HEK293 (cell line): Measurements from ENCODE around the gene ABHD17C.

Source experiments
- CTCF ChIA-PET: fragments of 350-600 bp; formaldehyde crosslinking; extraction: SDS; loops from one replicate; lab custom pipeline; 2021; ENCODE audit warnings: antibody characterized with exemption; lab: Yijun Ruan, JAX
- POLR2A ChIA-PET: fragments of 300-600 bp; formaldehyde crosslinking; extraction: SDS; loops from one replicate; lab custom pipeline; 2020; ENCODE audit warnings: antibody characterized with exemption, inconsistent platforms; lab: Yijun Ruan, JAX
- H3K27ac ChIP-seq: fragments of 200-500 bp; sonication (Bioruptor generic); 2 replicates; pipeline ENCODE4 v1.5.1; 2014; ENCODE audit warnings: low read depth, low read length, control low read depth, inconsistent platforms; ENCODE audit errors: extremely low read depth
- H3K36me3 ChIP-seq, 2 experiments: fragments of 200-500 bp in 1 of 2; sonication (Bioruptor generic) in 1 of 2; 1 replicate in 1 of 2; 2 replicates in 1 of 2; pipeline ENCODE4 v1.5.1; 2014 to 2017; ENCODE audit warnings: inconsistent platforms in 2 of 2, low read length in 2 of 2; ENCODE audit not compliant: control insufficient read depth in 2 of 2, insufficient read depth in 1 of 2
- H3K4me1 ChIP-seq: fragments of 200-500 bp; sonication (Bioruptor generic); 2 replicates; pipeline ENCODE4 v1.5.1; 2014; ENCODE audit warnings: mild to moderate bottlenecking, low read length, inconsistent platforms; ENCODE audit not compliant: control insufficient read depth, insufficient read depth
- H3K4me3 ChIP-seq: 2 replicates; pipeline ENCODE4 v1.5.1; 2011; ENCODE audit warnings: low read depth, mild to moderate bottlenecking, control low read depth, low read length, moderate library complexity
- H3K9me3 ChIP-seq: fragments of 200-500 bp; sonication (Bioruptor generic); 2 replicates; pipeline ENCODE4 v1.5.1; 2014; ENCODE audit warnings: low read depth, low read length, inconsistent platforms; ENCODE audit not compliant: control insufficient read depth, insufficient read depth
- GLI2 ChIP-seq: fragments of 450-650 bp; formaldehyde crosslinking; IDR thresholded peaks from 2 replicates; pipeline ENCODE4; 2017; ENCODE audit warnings: missing biosample characterization, missing genetic modification characterization, low read depth, borderline replicate concordance
- KLF7 ChIP-seq: fragments of 450-650 bp; formaldehyde crosslinking; IDR thresholded peaks from 2 replicates; pipeline ENCODE4 v1.5.1; 2016; ENCODE audit warnings: missing biosample characterization, missing genetic modification characterization, borderline replicate concordance
- OVOL3 ChIP-seq: fragments of 450-650 bp; formaldehyde crosslinking; IDR thresholded peaks from 2 replicates; pipeline ENCODE4 v1.5.1; 2016; ENCODE audit warnings: missing biosample characterization, missing genetic modification characterization
- PRDM1 ChIP-seq: fragments of 450-650 bp; formaldehyde crosslinking; IDR thresholded peaks from 2 replicates; pipeline ENCODE4; 2016; ENCODE audit warnings: missing biosample characterization, missing genetic modification characterization
- SP7 ChIP-seq: fragments of 450-650 bp; formaldehyde crosslinking; IDR thresholded peaks from 2 replicates; pipeline ENCODE4 v1.5.1; 2016; ENCODE audit warnings: missing biosample characterization, missing genetic modification characterization
- ZBTB17 ChIP-seq: fragments of 450-650 bp; formaldehyde crosslinking; IDR thresholded peaks from 2 replicates; pipeline ENCODE4 v1.5.1; 2016; ENCODE audit warnings: missing biosample characterization, missing genetic modification characterization
- ZBTB20 ChIP-seq: fragments of 450-650 bp; formaldehyde crosslinking; IDR thresholded peaks from 2 replicates; pipeline ENCODE4 v1.5.1; 2016; ENCODE audit warnings: missing biosample characterization, missing genetic modification characterization
- ZBTB26 ChIP-seq: fragments of 450-650 bp; formaldehyde crosslinking; optimal IDR thresholded peaks from 2 replicates; pipeline ENCODE3; 2016; ENCODE audit warnings: missing biosample characterization, mild to moderate bottlenecking, missing genetic modification characterization
- ZFP3 ChIP-seq: fragments of 450-650 bp; formaldehyde crosslinking; IDR thresholded peaks from 2 replicates; pipeline ENCODE4 v1.5.1; 2016; ENCODE audit warnings: low read depth, missing biosample characterization, missing genetic modification characterization
- ZNF121 ChIP-seq: fragments of 450-650 bp; formaldehyde crosslinking; IDR thresholded peaks from 2 replicates; pipeline ENCODE4 v1.5.1; 2016; ENCODE audit warnings: missing biosample characterization, missing genetic modification characterization
- ZNF140 ChIP-seq: fragments of 450-650 bp; formaldehyde crosslinking; IDR thresholded peaks from 2 replicates; pipeline ENCODE4 v1.5.1; 2016; ENCODE audit warnings: missing biosample characterization, missing genetic modification characterization
- ZNF155 ChIP-seq: fragments of 450-650 bp; formaldehyde crosslinking; IDR thresholded peaks from 2 replicates; pipeline ENCODE4 v1.5.1; 2016; ENCODE audit warnings: missing biosample characterization, missing genetic modification characterization
- ZNF2 ChIP-seq: fragments of 450-650 bp; formaldehyde crosslinking; IDR thresholded peaks from 2 replicates; pipeline ENCODE4 v1.5.1; 2016; ENCODE audit warnings: missing biosample characterization, missing genetic modification characterization
- ZNF280C ChIP-seq: fragments of 450-650 bp; formaldehyde crosslinking; IDR thresholded peaks from 2 replicates; pipeline ENCODE4 v1.5.1; 2016; ENCODE audit warnings: missing biosample characterization, missing genetic modification characterization
- ZNF302 ChIP-seq: fragments of 450-650 bp; formaldehyde crosslinking; IDR thresholded peaks from 2 replicates; pipeline ENCODE4 v1.5.1; 2016; ENCODE audit warnings: missing biosample characterization, missing genetic modification characterization, low read depth
- ZNF558 ChIP-seq: fragments of 450-650 bp; formaldehyde crosslinking; IDR thresholded peaks from 2 replicates; pipeline ENCODE4 v1.5.1; 2016; ENCODE audit warnings: missing biosample characterization, missing genetic modification characterization
- ZNF600 ChIP-seq: fragments of 450-650 bp; formaldehyde crosslinking; IDR thresholded peaks from 2 replicates; pipeline ENCODE4 v1.5.1; 2016; ENCODE audit warnings: missing biosample characterization, missing genetic modification characterization
- ZNF629 ChIP-seq: fragments of 450-650 bp; formaldehyde crosslinking; IDR thresholded peaks from 2 replicates; pipeline ENCODE4 v1.5.1; 2017; ENCODE audit warnings: missing biosample characterization, missing genetic modification characterization
- ZNF645 ChIP-seq: fragments of 450-650 bp; formaldehyde crosslinking; IDR thresholded peaks from 2 replicates; pipeline ENCODE4; 2016; ENCODE audit warnings: missing biosample characterization, missing genetic modification characterization
- ZNF704 ChIP-seq: fragments of 450-650 bp; formaldehyde crosslinking; IDR thresholded peaks from 2 replicates; pipeline ENCODE4 v1.5.1; 2016; ENCODE audit warnings: missing biosample characterization, missing genetic modification characterization
- ZNF768 ChIP-seq: fragments of 450-650 bp; formaldehyde crosslinking; IDR thresholded peaks from 2 replicates; pipeline ENCODE4 v1.5.1; 2018; ENCODE audit warnings: missing biosample characterization, mild to moderate bottlenecking, missing genetic modification characterization
- ZNF791 ChIP-seq: fragments of 450-650 bp; formaldehyde crosslinking; IDR thresholded peaks from 2 replicates; pipeline ENCODE4 v1.5.1; 2016; ENCODE audit warnings: missing biosample characterization, missing genetic modification characterization
- ZNF830 ChIP-seq: fragments of 450-650 bp; IDR thresholded peaks from 2 replicates; pipeline ENCODE4 v1.5.0; 2018; ENCODE audit warnings: missing biosample characterization, missing genetic modification characterization, low read depth, mild to moderate bottlenecking, moderate library complexity
- ZSCAN5A ChIP-seq: fragments of 450-650 bp; formaldehyde crosslinking; IDR thresholded peaks from 2 replicates; pipeline ENCODE4 v1.5.1; 2016; ENCODE audit warnings: missing biosample characterization, missing genetic modification characterization

The ABHD17C gene

GRCh38 chr15:80706161-80706560 is 11.1 kb downstream of the ABHD17C start (continued):
- no peak for TF ChIP-seq ZNF280C

- no peak overlapping the region for H3K4me3 ChIP-seq
- TF ChIP-seq ZNF2 (tag by site-specific recombination) (no peak), SP7 (tag by site-specific recombination) (no peak), ZSCAN5A (tag by site-specific recombination) (no peak), GLI2 (tag by site-specific recombination) (no peak), ZNF830 (tag by site-specific recombination) (no peak)
- peaks cover 18% of the 10 kb centered on the region for H3K4me1 ChIP-seq
- H3K9me3 ChIP-seq: no peaks in the 10 kb centered on the region
- H3K36me3 ChIP-seq: no peaks in the 10 kb centered on the region; a peak in 1 of 3 replicates
- ChIA-PET CTCF (interaction anchor here (0.6 to 1.2 kb wide), 3 partner anchors 19 to 311 kb away, joined by 3 read pairs; partner anchors contain the start of gene CEMIP), POLR2A (no interaction called here)
- H3K27ac ChIP-seq: no peak overlapping the region
Measured at GRCh38 chr15:80709542-80709941, 14.4 kb downstream of the ABHD17C start.

GRCh38 chr15:80710635-80711554 is 15.8 kb downstream of the ABHD17C start:
- CTCF ChIA-PET: interaction anchor here (1.2 to 1.4 kb wide), 2 partner anchors 68 to 144 kb away, joined by 3 read pairs; partner anchors contain the start of gene CEMIP
- POLR2A ChIA-PET: no interaction called here
- Histone ChIP-seq H3K4me3 (no peak overlapping the region), H3K27ac (no peak overlapping the region), H3K36me3 (no peaks in the 10 kb centered on the region; a peak in 1 of 3 replicates), H3K9me3 (no peaks in the 10 kb centered on the region), H3K4me1 (peaks cover 6% of the 10 kb centered on the region)
- TF ChIP-seq ZBTB26 (tag by site-specific recombination): no peak
- no peak for TF ChIP-seq ZNF704 (tag by site-specific recombination)
- no peak for TF ChIP-seq ZSCAN5A (tag by site-specific recombination)
- no peak for TF ChIP-seq ZNF768 (tag by site-specific recombination)
- TF ChIP-seq ZFP3 (tag by site-specific recombination): no peak
- no peak for TF ChIP-seq ZNF155
- TF ChIP-seq ZNF791: no peak
- TF ChIP-seq ZNF558 (tag by site-specific recombination): no peak
- peak; percentile 91 for TF ChIP-seq ZBTB17 (tag by site-specific recombination)
- TF ChIP-seq ZNF600 (tag by site-specific recombination): peak; percentile 75
- TF ChIP-seq ZNF645 (tag by site-specific recombination): no peak
- TF ChIP-seq PRDM1: peak; percentile 59
- TF ChIP-seq ZNF302 (tag by site-specific recombination): no peak
- TF ChIP-seq ZNF629 (tag by site-specific recombination): peak; percentile 87
- TF ChIP-seq ZBTB20 (tag by site-specific recombination): no peak
- TF ChIP-seq ZNF140 (tag by site-specific recombination): no peak
- peak; percentile 80 for TF ChIP-seq ZNF121 (tag by site-specific recombination)
- TF ChIP-seq OVOL3 (tag by site-specific recombination): no peak
- TF ChIP-seq KLF7 (tag by site-specific recombination): no peak
